ENCODE data around the gene ACOT8.
"Not testable (repeated sequence)": the region's sequence is repeated elsewhere in the genome, so short reads cannot be mapped to it uniquely, and the experiment has no call there.

ACOT8 gene

DNA sequence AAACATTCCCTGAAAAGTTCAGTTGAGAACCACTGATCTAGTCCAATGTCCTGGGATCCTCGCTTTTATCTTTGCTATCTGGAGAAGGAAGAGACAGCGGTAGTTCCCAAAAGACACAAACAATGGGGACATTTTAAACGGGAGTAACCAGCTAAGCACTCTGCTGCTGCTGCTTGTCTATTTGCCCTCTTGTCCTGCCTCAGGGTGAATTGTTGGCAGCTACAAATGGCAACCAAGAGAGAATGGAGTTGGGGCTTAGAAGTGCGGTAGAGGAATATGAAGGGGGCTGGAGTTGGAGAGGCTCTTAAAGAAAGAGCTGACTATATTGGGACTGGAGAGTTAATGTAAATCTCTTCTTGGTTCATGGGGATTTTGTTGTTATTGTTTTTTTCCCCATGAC lies 17.4 kb upstream of the ACOT8 start:
- Histone ChIP-seq H3K9ac (ENCODE audit: low read depth, low read length) (no peak overlapping the region), H2AFZ (ENCODE audit: low read depth, low read length) (no peak overlapping the region), H4K20me1 (ENCODE audit: insufficient read depth, low read length) (no peaks in the 10 kb centered on the region; the same call in 1 of the 2 replicates), H3K36me3 (ENCODE audit: insufficient read depth, low read length) (peaks cover 20% of the 10 kb centered on the region), H3K79me2 (ENCODE audit: insufficient read depth, low read length) (no peaks in the 10 kb centered on the region), H3K27me3 (ENCODE audit: insufficient read depth, low read length, poor library complexity) (no peaks in the 10 kb centered on the region), H3K9me3 (ENCODE audit: insufficient read depth, low read length, severe bottlenecking) (no peaks in the 10 kb centered on the region), H3K27ac (ENCODE audit: low read length) (no peak overlapping the region), H3K4me2 (ENCODE audit: insufficient read depth, low read length) (no peak overlapping the region), H3K4me3 (ENCODE audit: low read depth in 1 of 2, low read length in 2 of 2) (no peak overlapping the region), H3K4me1 (ENCODE audit: insufficient read depth, low read length) (no peaks in the 10 kb centered on the region)
- no peak for TF ChIP-seq CTCF (IDR thresholded peaks at IDR 0.05; ENCODE audit: borderline replicate concordance, extremely low read depth, low read length, poor library complexity, severe bottlenecking)
- TF ChIP-seq EZH2 (IDR thresholded peaks at IDR 0.05; ENCODE audit: borderline replicate concordance, low read depth, low read length, severe bottlenecking) = no peak
- no peak for DNase-seq
- no peak for ATAC-seq (ENCODE audit: insufficient read depth, low read depth)

GRCh38 chr20:45874104-45874481 lies 16.9 kb upstream of the ACOT8 start:
- H3K4me3 ChIP-seq (ENCODE audit: low read depth in 1 of 2, low read length in 2 of 2); DNase-seq; H4K20me1 ChIP-seq (ENCODE audit: insufficient read depth, low read length); H3K9ac ChIP-seq (ENCODE audit: low read depth, low read length); H3K4me2 ChIP-seq (ENCODE audit: insufficient read depth, low read length); H2AFZ ChIP-seq (ENCODE audit: low read depth, low read length); H3K9me3 ChIP-seq (ENCODE audit: insufficient read depth, low read length, severe bottlenecking); H3K27ac ChIP-seq (ENCODE audit: low read length); H3K27me3 ChIP-seq (ENCODE audit: insufficient read depth, low read length, poor library complexity); H3K79me2 ChIP-seq (ENCODE audit: insufficient read depth, low read length); ATAC-seq (ENCODE audit: insufficient read depth, low read depth); H3K4me1 ChIP-seq (ENCODE audit: insufficient read depth, low read length): not testable (repeated sequence)
- peaks cover 20% of the 10 kb centered on the region for H3K36me3 ChIP-seq (ENCODE audit: insufficient read depth, low read length)

DNA sequence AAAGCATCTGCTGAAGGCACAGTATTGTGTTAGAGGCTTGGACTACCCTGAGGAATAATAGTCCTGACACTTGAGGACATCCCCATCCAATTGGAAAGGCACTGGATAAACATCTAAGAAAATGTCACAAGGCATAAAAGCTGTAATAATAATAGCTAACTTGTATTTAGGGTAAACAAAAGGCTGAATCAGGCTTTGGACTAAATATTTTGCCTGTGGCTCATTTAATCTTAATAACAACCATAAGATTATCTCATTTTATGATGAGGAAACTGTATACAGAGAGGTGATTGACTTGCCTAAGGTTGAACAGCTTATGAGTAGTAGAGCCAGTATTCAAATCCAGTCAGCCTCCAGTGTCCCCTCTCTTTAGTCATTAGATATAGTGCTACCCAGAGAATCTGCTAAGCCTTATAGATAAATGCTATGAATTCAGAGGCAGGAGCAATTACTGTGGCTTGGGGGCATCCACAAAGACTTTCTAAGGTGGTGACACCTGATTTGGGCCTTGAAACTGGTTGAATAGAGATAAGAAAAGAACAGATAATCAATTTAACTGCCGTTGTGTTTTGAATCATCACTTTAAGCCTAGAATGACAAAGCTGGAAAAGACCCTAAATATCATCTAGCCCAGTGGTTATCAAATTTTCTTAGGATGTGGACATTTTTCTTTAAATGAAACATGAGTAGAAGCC lies 16.4 kb upstream of the ACOT8 start:
- Histone ChIP-seq H3K27me3 (ENCODE audit: insufficient read depth, low read length, poor library complexity) (no peaks in the 10 kb centered on the region), H3K4me2 (ENCODE audit: insufficient read depth, low read length) (no peak overlapping the region), H3K36me3 (ENCODE audit: insufficient read depth, low read length) (peaks cover 18% of the 10 kb centered on the region), H2AFZ (ENCODE audit: low read depth, low read length) (no peak overlapping the region), H3K27ac (ENCODE audit: low read length) (no peak overlapping the region), H3K9ac (ENCODE audit: low read depth, low read length) (no peak overlapping the region), H3K79me2 (ENCODE audit: insufficient read depth, low read length) (no peaks in the 10 kb centered on the region), H3K4me1 (ENCODE audit: insufficient read depth, low read length) (no peaks in the 10 kb centered on the region), H3K4me3 (ENCODE audit: low read depth in 1 of 2, low read length in 2 of 2) (no peak overlapping the region), H3K9me3 (ENCODE audit: insufficient read depth, low read length, severe bottlenecking) (no peaks in the 10 kb centered on the region), H4K20me1 (ENCODE audit: insufficient read depth, low read length) (no peaks in the 10 kb centered on the region; the same call in 1 of the 2 replicates)
- DNase-seq (no peak), ATAC-seq (ENCODE audit: insufficient read depth, low read depth) (no peak)
- TF ChIP-seq EZH2 (IDR thresholded peaks at IDR 0.05; ENCODE audit: borderline replicate concordance, low read depth, low read length, severe bottlenecking) (no peak), CTCF (IDR thresholded peaks at IDR 0.05; ENCODE audit: borderline replicate concordance, extremely low read depth, low read length, poor library complexity, severe bottlenecking) (no peak)

GRCh38 chr20:45872626-45873025 lies 15.4 kb upstream of the ACOT8 start:
- Histone ChIP-seq H4K20me1 (ENCODE audit: insufficient read depth, low read length) (no peaks in the 10 kb centered on the region; the same call in 1 of the 2 replicates), H3K27ac (ENCODE audit: low read length) (no peak overlapping the region), H3K4me1 (ENCODE audit: insufficient read depth, low read length) (no peaks in the 10 kb centered on the region), H3K9me3 (ENCODE audit: insufficient read depth, low read length, severe bottlenecking) (no peaks in the 10 kb centered on the region), H3K9ac (ENCODE audit: low read depth, low read length) (no peak overlapping the region), H2AFZ (ENCODE audit: low read depth, low read length) (no peak overlapping the region), H3K36me3 (ENCODE audit: insufficient read depth, low read length) (peaks cover 9% of the 10 kb centered on the region), H3K79me2 (ENCODE audit: insufficient read depth, low read length) (no peaks in the 10 kb centered on the region), H3K4me2 (ENCODE audit: insufficient read depth, low read length) (no peak overlapping the region), H3K27me3 (ENCODE audit: insufficient read depth, low read length, poor library complexity) (no peaks in the 10 kb centered on the region), H3K4me3 (ENCODE audit: low read depth in 1 of 2, low read length in 2 of 2) (no peak overlapping the region)
- ATAC-seq (ENCODE audit: insufficient read depth, low read depth) = no peak
- no peak for DNase-seq
- TF ChIP-seq EZH2 (IDR thresholded peaks at IDR 0.05; ENCODE audit: borderline replicate concordance, low read depth, low read length, severe bottlenecking) (no peak), CTCF (IDR thresholded peaks at IDR 0.05; ENCODE audit: borderline replicate concordance, extremely low read depth, low read length, poor library complexity, severe bottlenecking) (no peak)
